ENCODE results near the gene PPP1R26. TPM values are rescaled to one million over a fixed set of nuclear protein-coding genes. Genes with fewer than 3 reads are reported as not detected.
"Not testable (repeated sequence)": the region's sequence is repeated elsewhere in the genome, so short reads cannot be mapped to it uniquely, and the experiment has no call there.

PPP1R26 gene, protein sequence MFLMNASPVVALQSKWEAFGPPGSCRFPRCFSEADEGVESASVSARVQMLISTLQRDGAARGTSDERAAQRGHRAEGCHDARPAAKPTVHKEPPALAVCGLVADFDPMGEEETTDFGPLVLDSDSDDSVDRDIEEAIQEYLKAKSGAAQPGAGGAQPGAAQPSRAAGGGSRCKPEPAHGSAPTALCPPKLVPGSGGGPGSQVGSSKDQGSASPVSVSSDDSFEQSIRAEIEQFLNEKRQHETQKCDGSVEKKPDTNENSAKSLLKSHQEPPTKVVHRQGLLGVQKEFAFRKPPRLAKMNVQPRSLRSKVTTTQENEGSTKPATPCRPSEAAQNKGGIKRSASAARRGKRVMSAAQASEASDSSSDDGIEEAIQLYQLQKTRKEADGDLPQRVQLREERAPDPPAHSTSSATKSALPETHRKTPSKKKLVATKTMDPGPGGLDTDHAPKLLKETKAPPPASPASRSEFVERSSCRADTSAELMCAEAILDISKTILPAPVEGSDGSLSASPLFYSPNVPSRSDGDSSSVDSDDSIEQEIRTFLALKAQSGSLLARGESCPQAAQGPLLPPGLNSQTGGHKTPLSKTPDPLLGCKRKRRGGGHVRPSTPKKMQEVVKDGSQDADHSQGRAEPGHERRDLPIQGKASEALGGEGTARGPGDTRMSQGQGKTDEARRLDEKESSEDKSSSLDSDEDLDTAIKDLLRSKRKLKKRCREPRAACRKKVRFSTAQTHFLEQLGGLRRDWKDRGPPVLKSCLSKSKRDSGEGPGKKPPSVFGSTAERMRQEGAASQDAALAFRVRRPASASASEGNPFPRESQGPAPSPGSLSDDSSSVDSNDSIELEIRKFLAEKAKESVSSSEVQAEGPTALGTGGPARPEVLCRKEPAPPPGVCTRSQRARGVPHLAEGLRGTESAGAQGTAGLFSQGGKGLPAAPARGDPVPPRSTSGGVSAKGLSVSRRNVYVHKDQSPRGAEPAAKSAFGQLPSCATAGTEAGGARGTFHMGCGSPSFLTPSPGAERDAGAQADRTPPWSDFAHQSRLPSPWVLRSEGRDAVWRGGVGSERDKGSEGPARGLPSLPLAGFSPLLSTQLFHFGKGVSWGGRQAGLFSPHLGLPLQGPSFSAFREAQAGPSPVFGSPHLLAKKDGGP (N-terminal part only)
- total RNA-seq: under 1 TPM; 0.59 to 0.84 TPM
- polyA plus RNA-seq: 0.47 TPM

- peaks cover 13% of the 10 kb centered on the region for H3K4me1 ChIP-seq (ENCODE audit: insufficient read depth, low read length)
- H3K27me3 ChIP-seq (ENCODE audit: insufficient read depth, low read length, poor library complexity, severe bottlenecking): peaks cover 20% of the 10 kb centered on the region
- ChIA-PET POLR2A (no interaction called here), CTCF (no interaction called here)
- Mint-ChIP-seq H3K4me3 (peak within 1 kb of the TSS; percentile 77 to 90 (median 86)), H3K27ac (peak within 1 kb of the TSS in 3 of 8 donors; percentile 10 to 83 (median 68)), H3K27me3 (peaks cover 46 to 52% of the 10 kb centered on the region in 2 donors), H3K4me1 (peaks cover 5 to 24% (median 9%) of the 10 kb centered on the region in 3 donors), H3K9me3 (no peaks in the 10 kb centered on the region), H3K36me3 (peaks cover 0 to 2% (median 0%) of the 10 kb centered on the region in 3 donors)
- H3K36me3 ChIP-seq (ENCODE audit: insufficient read depth, low read length): no peaks in the 10 kb centered on the region
- peak in 1 of 5 donors; percentile 18 for DNase-seq
- H3K27ac ChIP-seq (ENCODE audit: low read depth, low read length): peak within 1 kb of the TSS; percentile 47
- peak within 1 kb of the TSS; percentile 37 for H3K4me3 ChIP-seq (ENCODE audit: low read length)
- no peaks in the 10 kb centered on the region for H3K9me3 ChIP-seq (ENCODE audit: low read length)
Measured at GRCh38 chr9:135479469-135480052, at the start of gene PPP1R26. TSS of gene PPP1R26 (plus strand) at chr9:135479782. CDS start at chr9:135484511, 4,729 bp downstream.

GRCh38 chr9:135437259-135437658 is 42.3 kb upstream of the PPP1R26 start:
- Mint-ChIP-seq H3K27me3 (peaks cover 10 to 45% of the 10 kb centered on the region in 2 donors), H3K27ac (no peak overlapping the region), H3K36me3 (peaks cover 0 to 4% (median 0%) of the 10 kb centered on the region in 3 donors), H3K9me3 (peaks cover 0 to 29% (median 18%) of the 10 kb centered on the region in 5 donors), H3K4me3 (no peak overlapping the region), H3K4me1 (no peaks in the 10 kb centered on the region)
- H3K36me3 ChIP-seq (ENCODE audit: insufficient read depth, low read length): no peaks in the 10 kb centered on the region
- ChIA-PET POLR2A (no interaction called here), CTCF (no interaction called here)
- no peak for DNase-seq
- H3K4me3 ChIP-seq (ENCODE audit: low read length): no peak overlapping the region
- H3K27ac ChIP-seq (ENCODE audit: low read depth, low read length): no peak overlapping the region
- no peaks in the 10 kb centered on the region for H3K9me3 ChIP-seq (ENCODE audit: low read length)
- no peaks in the 10 kb centered on the region for H3K27me3 ChIP-seq (ENCODE audit: insufficient read depth, low read length, poor library complexity, severe bottlenecking)
- H3K4me1 ChIP-seq (ENCODE audit: insufficient read depth, low read length): no peaks in the 10 kb centered on the region

DNA sequence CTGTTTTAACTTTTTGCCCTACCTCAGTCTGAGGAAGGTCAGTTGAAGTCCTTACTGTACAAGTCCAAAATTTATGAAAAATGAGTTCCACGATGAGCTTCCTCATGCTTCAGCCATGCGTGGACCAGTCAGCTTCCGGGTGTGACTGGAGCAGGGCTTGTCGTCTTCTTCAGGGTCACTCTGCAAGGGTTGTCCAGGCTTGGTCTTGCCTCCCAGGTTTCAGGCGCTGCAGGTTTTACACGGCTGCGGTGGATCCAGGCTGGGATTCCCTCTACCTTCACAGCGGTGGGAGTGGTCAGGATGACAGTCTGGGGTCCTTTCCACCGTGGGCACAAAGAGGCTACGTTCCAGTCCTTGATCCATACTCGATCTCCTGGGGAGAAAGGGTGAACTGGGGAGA is 41.9 kb upstream of the PPP1R26 start:
- H3K4me1 Mint-ChIP-seq; H3K27ac ChIP-seq (ENCODE audit: low read depth, low read length); H3K4me1 ChIP-seq (ENCODE audit: insufficient read depth, low read length); H3K27me3 ChIP-seq (ENCODE audit: insufficient read depth, low read length, poor library complexity, severe bottlenecking); POLR2A ChIA-PET; H3K36me3 Mint-ChIP-seq; H3K4me3 Mint-ChIP-seq; H3K27ac Mint-ChIP-seq; H3K36me3 ChIP-seq (ENCODE audit: insufficient read depth, low read length); CTCF ChIA-PET; H3K9me3 ChIP-seq (ENCODE audit: low read length); DNase-seq; H3K4me3 ChIP-seq (ENCODE audit: low read length): not testable (repeated sequence)
- H3K27me3 Mint-ChIP-seq: peaks cover 10 to 47% of the 10 kb centered on the region in 2 donors
- H3K9me3 Mint-ChIP-seq: peaks cover 0 to 29% (median 18%) of the 10 kb centered on the region in 5 donors

DNA sequence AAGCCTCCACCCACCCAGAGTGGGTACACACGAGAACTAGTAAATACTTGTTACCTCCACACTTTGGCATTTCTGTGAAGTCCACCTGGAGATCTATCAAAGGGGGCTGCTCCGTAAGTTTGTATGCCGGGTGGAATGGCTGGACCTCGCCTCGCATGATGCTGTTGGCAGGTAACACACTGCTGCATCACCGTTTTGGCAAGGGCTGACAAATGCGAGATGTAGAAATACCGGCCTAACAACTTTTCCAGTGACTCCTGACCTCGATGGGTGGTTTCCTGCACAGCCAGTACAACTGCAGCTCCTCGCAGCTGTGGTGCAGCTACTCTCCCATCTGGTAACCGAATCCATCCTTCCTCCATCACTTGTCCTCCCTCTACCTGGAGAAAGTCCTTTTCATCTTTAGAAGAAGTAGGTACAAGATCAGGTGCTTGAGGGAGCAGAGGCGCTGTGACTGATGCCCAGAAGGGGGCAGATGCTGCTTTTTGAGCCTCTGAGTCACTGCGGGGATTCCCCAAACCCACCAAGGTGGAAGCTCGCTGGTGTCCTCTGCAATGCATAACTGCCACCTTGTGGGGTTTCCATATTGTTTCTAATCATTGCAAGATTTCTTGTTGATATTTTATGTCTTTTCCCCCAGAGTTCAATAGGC is 40.9 kb upstream of the PPP1R26 start:
- H3K27ac Mint-ChIP-seq; DNase-seq; H3K27ac ChIP-seq (ENCODE audit: low read depth, low read length); H3K4me3 ChIP-seq (ENCODE audit: low read length); H3K4me1 ChIP-seq (ENCODE audit: insufficient read depth, low read length); H3K36me3 ChIP-seq (ENCODE audit: insufficient read depth, low read length); H3K4me1 Mint-ChIP-seq; H3K9me3 ChIP-seq (ENCODE audit: low read length); CTCF ChIA-PET; H3K4me3 Mint-ChIP-seq; H3K36me3 Mint-ChIP-seq; H3K27me3 ChIP-seq (ENCODE audit: insufficient read depth, low read length, poor library complexity, severe bottlenecking); POLR2A ChIA-PET: not testable (repeated sequence)
- Mint-ChIP-seq H3K9me3 (peaks cover 0 to 29% (median 16%) of the 10 kb centered on the region in 5 donors), H3K27me3 (peaks cover 11 to 55% of the 10 kb centered on the region in 2 donors)

DNA sequence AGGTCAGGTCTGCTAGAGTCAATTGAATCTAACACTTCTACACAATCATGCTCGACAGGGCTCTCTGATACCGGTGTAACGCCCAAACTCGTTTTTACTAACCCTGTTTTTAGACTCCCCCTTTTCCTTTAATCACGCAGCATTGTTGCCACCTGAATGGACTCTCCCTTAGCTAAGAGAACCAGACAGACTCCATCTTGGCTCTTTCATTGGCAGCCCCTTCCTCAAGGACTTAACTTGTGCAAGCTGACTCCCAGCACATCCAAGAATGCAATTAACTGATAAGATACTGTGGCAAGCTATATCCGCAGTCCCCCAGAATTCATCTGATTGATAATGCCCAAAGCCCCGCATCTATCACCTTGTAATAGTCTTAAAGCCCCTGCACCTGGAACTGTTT is 40.1 kb upstream of the PPP1R26 start:
- H3K36me3 Mint-ChIP-seq; H3K4me1 Mint-ChIP-seq; H3K4me3 ChIP-seq (ENCODE audit: low read length); H3K4me1 ChIP-seq (ENCODE audit: insufficient read depth, low read length); DNase-seq; H3K36me3 ChIP-seq (ENCODE audit: insufficient read depth, low read length); POLR2A ChIA-PET; H3K27ac ChIP-seq (ENCODE audit: low read depth, low read length); H3K4me3 Mint-ChIP-seq; H3K27ac Mint-ChIP-seq; H3K9me3 ChIP-seq (ENCODE audit: low read length); CTCF ChIA-PET; H3K27me3 ChIP-seq (ENCODE audit: insufficient read depth, low read length, poor library complexity, severe bottlenecking): not testable (repeated sequence)
- H3K27me3 Mint-ChIP-seq: peaks cover 11 to 55% of the 10 kb centered on the region in 2 donors
- H3K9me3 Mint-ChIP-seq: peaks cover 0 to 29% (median 16%) of the 10 kb centered on the region in 5 donors

- Histone ChIP-seq H3K9me3 (ENCODE audit: low read length) (no peaks in the 10 kb centered on the region), H3K36me3 (ENCODE audit: insufficient read depth, low read length) (no peaks in the 10 kb centered on the region), H3K4me1 (ENCODE audit: insufficient read depth, low read length) (no peaks in the 10 kb centered on the region), H3K27me3 (ENCODE audit: insufficient read depth, low read length, poor library complexity, severe bottlenecking) (no peaks in the 10 kb centered on the region), H3K4me3 (ENCODE audit: low read length) (no peak overlapping the region), H3K27ac (ENCODE audit: low read depth, low read length) (no peak overlapping the region)
- Mint-ChIP-seq H3K4me3 (no peak overlapping the region), H3K4me1 (no peaks in the 10 kb centered on the region), H3K27ac (no peak overlapping the region), H3K36me3 (peaks cover 0 to 3% (median 0%) of the 10 kb centered on the region in 3 donors), H3K9me3 (peaks cover 0 to 29% (median 16%) of the 10 kb centered on the region in 5 donors), H3K27me3 (peaks cover 10 to 58% of the 10 kb centered on the region in 2 donors)
- no peak for DNase-seq
- POLR2A ChIA-PET: no interaction called here
- CTCF ChIA-PET: no interaction called here
Measured at GRCh38 chr9:135439916-135440315, 39.7 kb upstream of the PPP1R26 start.

- CTCF ChIA-PET: no interaction called here
- H3K27me3 ChIP-seq (ENCODE audit: insufficient read depth, low read length, poor library complexity, severe bottlenecking): no peaks in the 10 kb centered on the region
- H3K36me3 ChIP-seq (ENCODE audit: insufficient read depth, low read length): no peaks in the 10 kb centered on the region
- peaks cover 6 to 55% of the 10 kb centered on the region in 2 donors for H3K27me3 Mint-ChIP-seq
- no peak overlapping the region for H3K4me3 ChIP-seq (ENCODE audit: low read length)
- H3K9me3 Mint-ChIP-seq: peaks cover 0 to 27% (median 13%) of the 10 kb centered on the region in 5 donors
- DNase-seq: no peak
- no peak overlapping the region for H3K27ac Mint-ChIP-seq
- no peak overlapping the region for H3K4me3 Mint-ChIP-seq
- no peaks in the 10 kb centered on the region for H3K9me3 ChIP-seq (ENCODE audit: low read length)
- H3K27ac ChIP-seq (ENCODE audit: low read depth, low read length): no peak overlapping the region
- no peaks in the 10 kb centered on the region for H3K36me3 Mint-ChIP-seq
- POLR2A ChIA-PET: no interaction called here
- no peaks in the 10 kb centered on the region for H3K4me1 Mint-ChIP-seq
- no peaks in the 10 kb centered on the region for H3K4me1 ChIP-seq (ENCODE audit: insufficient read depth, low read length)
Measured at GRCh38 chr9:135440620-135441019, 39.0 kb upstream of the PPP1R26 start.
